Measurements from ENCODE around the gene MARCHF11. TPM values are rescaled to one million over a fixed set of nuclear protein-coding genes. Genes with fewer than 3 reads are reported as not detected.
A peak's percentile ranks its signal among the peaks of the same experiment; 100 is the strongest.

MARCHF11 gene
- total RNA-seq, 1 donor from 2014 or later = 7.1 TPM

GRCh38 chr5:16137177-16137576 lies 42.4 kb downstream of the MARCHF11 start:
- intact Hi-C loops (cut with DNase I) = loop anchor here (10.0 kb wide), 1 partner anchor 132 kb away; no protein-coding TSS in a partner anchor
- ATAC-seq (ENCODE audit: poor library complexity) = peak; percentile 53
- DNase-seq = no peak

- DNase-seq (no peak), ATAC-seq (ENCODE audit: poor library complexity) (no peak)
- intact Hi-C loops (cut with DNase I) = loop anchor here (10.0 kb wide), 1 partner anchor 131 kb away; no protein-coding TSS in a partner anchor
These were observed 44.1 kb downstream of the MARCHF11 start for GRCh38 chr5:16135506-16135905.

- peak; percentile 18 for ATAC-seq (ENCODE audit: poor library complexity)
- intact Hi-C loops (cut with DNase I) = loop anchor here (10.0 kb wide), 1 partner anchor 130 kb away; no protein-coding TSS in a partner anchor
- DNase-seq = no peak
These were observed 44.6 kb downstream of the MARCHF11 start for GRCh38 chr5:16135003-16135402.

- ATAC-seq (ENCODE audit: poor library complexity) (no peak), DNase-seq (no peak)
- intact Hi-C loops (cut with DNase I) = loop anchor here (10.0 kb wide), 1 partner anchor 129 kb away; no protein-coding TSS in a partner anchor
These were observed 45.4 kb downstream of the MARCHF11 start for GRCh38 chr5:16134204-16134603.

GRCh38 chr5:16131878-16132277 lies 47.7 kb downstream of the MARCHF11 start:
- DNase-seq (no peak), ATAC-seq (ENCODE audit: poor library complexity) (no peak)
- intact Hi-C loops (cut with DNase I) = loop anchor here (10.0 kb wide), 1 partner anchor 127 kb away; no protein-coding TSS in a partner anchor

- peak; percentile 73 for ATAC-seq (ENCODE audit: poor library complexity)
- intact Hi-C loops (cut with DNase I) = no loop called here
These were observed 50.6 kb downstream of the MARCHF11 start for GRCh38 chr5:16128944-16129343.

GRCh38 chr5:16127865-16128544 lies 51.6 kb downstream of the MARCHF11 start:
- ATAC-seq (ENCODE audit: poor library complexity) = peak; percentile 69

More at GRCh38 chr5:16128944-16129343, 50.6 kb downstream of the MARCHF11 start:
- DNase-seq = no peak

GRCh38 chr5:16120579-16120978 lies 59.0 kb downstream of the MARCHF11 start:
- no peak for DNase-seq
- peak; percentile 87 for ATAC-seq (ENCODE audit: poor library complexity)
- intact Hi-C loops (cut with DNase I) = no loop called here

More at GRCh38 chr5:16127865-16128544, 51.6 kb downstream of the MARCHF11 start:
- intact Hi-C loops (cut with DNase I) = no loop called here
- DNase-seq = no peak

GRCh38 chr5:16119790-16120189 lies 59.8 kb downstream of the MARCHF11 start:
- DNase-seq (no peak), ATAC-seq (ENCODE audit: poor library complexity) (no peak)
- intact Hi-C loops (cut with DNase I) = no loop called here

GRCh38 chr5:16115140-16115539 lies 64.5 kb downstream of the MARCHF11 start:
- ATAC-seq (ENCODE audit: poor library complexity) (no peak), DNase-seq (no peak)
- intact Hi-C loops (cut with DNase I) = no loop called here

- ATAC-seq (ENCODE audit: poor library complexity) = no peak
- no peak for DNase-seq
- intact Hi-C loops (cut with DNase I) = no loop called here
These were observed 71.2 kb downstream of the MARCHF11 start for GRCh38 chr5:16108418-16108817.

GRCh38 chr5:16104961-16105360 lies 74.6 kb downstream of the MARCHF11 start:
- ATAC-seq (ENCODE audit: poor library complexity) = no peak
- DNase-seq = no peak

GRCh38 chr5:16095612-16096011 lies 84.0 kb downstream of the MARCHF11 start:
- no peak for DNase-seq
- ATAC-seq (ENCODE audit: poor library complexity) = peak; percentile 58
- intact Hi-C loops (cut with DNase I) = no loop called here

More at GRCh38 chr5:16104961-16105360, 74.6 kb downstream of the MARCHF11 start:
- intact Hi-C loops (cut with DNase I) = no loop called here

- DNase-seq (no peak), ATAC-seq (ENCODE audit: poor library complexity) (no peak)
- intact Hi-C loops (cut with DNase I) = no loop called here
These were observed 89.3 kb downstream of the MARCHF11 start for GRCh38 chr5:16090270-16090669.

- DNase-seq (no peak), ATAC-seq (ENCODE audit: poor library complexity) (no peak)
- intact Hi-C loops (cut with DNase I) = no loop called here
These were observed 96.6 kb downstream of the MARCHF11 start for GRCh38 chr5:16082982-16083381.

GRCh38 chr5:16082053-16082452 lies 97.5 kb downstream of the MARCHF11 start:
- DNase-seq = no peak
- ATAC-seq (ENCODE audit: poor library complexity) = peak; percentile 32
- intact Hi-C loops (cut with DNase I) = no loop called here

GRCh38 chr5:16081376-16081955 lies 98.1 kb downstream of the MARCHF11 start:
- intact Hi-C loops (cut with DNase I) = no loop called here
- ATAC-seq (ENCODE audit: poor library complexity) = peak; percentile 67

GRCh38 chr5:16076657-16077056 lies 102.9 kb downstream of the MARCHF11 start:
- ATAC-seq (ENCODE audit: poor library complexity) = no peak
- intact Hi-C loops (cut with DNase I) = no loop called here
- no peak for DNase-seq

More at GRCh38 chr5:16081376-16081955, 98.1 kb downstream of the MARCHF11 start:
- DNase-seq = no peak

- ATAC-seq (ENCODE audit: poor library complexity) = no peak
- DNase-seq = no peak
- intact Hi-C loops (cut with DNase I) = no loop called here
These were observed 105.2 kb downstream of the MARCHF11 start for GRCh38 chr5:16074358-16074757.

GRCh38 chr5:16072616-16073015 lies 107.0 kb downstream of the MARCHF11 start:
- intact Hi-C loops (cut with DNase I) = no loop called here
- no peak for DNase-seq

More at GRCh38 chr5:16072616-16073015, 107.0 kb downstream of the MARCHF11 start:
- ATAC-seq (ENCODE audit: poor library complexity) = no peak

Data from Right ventricle myocardium superior (tissue), 1 donor.